ENCODE data around the gene PEX11G.

PEX11G gene

DNA sequence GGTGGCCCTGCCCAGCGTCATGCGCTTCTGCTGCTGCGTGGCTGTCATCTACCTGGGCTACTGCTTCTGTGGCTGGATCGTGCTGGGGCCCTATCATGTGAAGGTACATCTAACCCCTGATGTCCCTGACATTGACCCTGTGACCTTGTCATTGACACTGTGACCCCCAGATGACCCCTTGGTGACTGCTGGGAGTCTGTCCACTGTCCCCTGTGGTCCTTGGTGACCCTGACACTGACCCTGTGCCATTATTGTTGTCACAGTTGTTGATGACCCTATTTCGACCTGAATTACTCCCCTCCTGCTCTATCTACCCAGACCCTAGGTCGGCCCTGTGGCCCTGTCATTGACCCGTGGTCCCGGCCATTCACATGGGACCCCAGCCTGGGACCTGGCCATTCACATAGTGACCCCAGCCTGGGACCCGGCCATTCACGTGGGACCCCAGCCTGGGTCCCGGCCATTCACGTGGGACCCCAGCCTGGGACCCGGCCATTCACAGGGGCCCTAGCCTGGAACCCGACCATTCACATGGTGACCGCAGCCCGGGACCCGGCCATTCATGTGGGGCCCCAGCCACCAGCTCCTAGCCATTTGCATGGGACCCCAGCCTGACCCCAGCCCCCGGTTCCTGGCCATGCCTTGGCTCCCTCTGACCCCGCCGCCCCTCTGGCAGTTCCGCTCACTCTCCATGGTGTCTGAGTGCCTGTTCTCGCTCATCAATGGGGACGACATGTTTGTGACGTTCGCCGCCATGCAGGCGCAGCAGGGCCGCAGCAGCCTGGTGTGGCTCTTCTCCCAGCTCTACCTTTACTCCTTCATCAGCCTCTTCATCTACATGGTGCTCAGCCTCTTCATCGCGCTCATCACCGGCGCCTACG, 41.0 kb upstream of the PEX11G start:
- no peaks in the 10 kb centered on the region for H3K9me2 ChIP-seq (replicated peaks; ENCODE audit: insufficient read depth, low read length)
- H3K27ac ChIP-seq (ENCODE audit: low read depth, low read length) = no peak overlapping the region
- H3K27me3 ChIP-seq (ENCODE audit: low read length) = no peaks in the 10 kb centered on the region
- no peaks in the 10 kb centered on the region for H3K9me3 ChIP-seq (ENCODE audit: insufficient read depth, low read length)
- no peaks in the 10 kb centered on the region for H3F3A ChIP-seq (ENCODE audit: insufficient read depth)
- no peak overlapping the region for H3K4me3 ChIP-seq (ENCODE audit: insufficient read depth, low read length, poor library complexity, severe bottlenecking)
- no peaks in the 10 kb centered on the region for H4K20me1 ChIP-seq (ENCODE audit: low read depth, low read length)
- no peaks in the 10 kb centered on the region for H3K79me2 ChIP-seq (ENCODE audit: insufficient read depth, low read length)
- no peak overlapping the region for H3K9ac ChIP-seq (ENCODE audit: low read length)
- H2AFZ ChIP-seq (ENCODE audit: low read depth, low read length, severe bottlenecking) = no peak overlapping the region
- TF ChIP-seq, protein P1, sequence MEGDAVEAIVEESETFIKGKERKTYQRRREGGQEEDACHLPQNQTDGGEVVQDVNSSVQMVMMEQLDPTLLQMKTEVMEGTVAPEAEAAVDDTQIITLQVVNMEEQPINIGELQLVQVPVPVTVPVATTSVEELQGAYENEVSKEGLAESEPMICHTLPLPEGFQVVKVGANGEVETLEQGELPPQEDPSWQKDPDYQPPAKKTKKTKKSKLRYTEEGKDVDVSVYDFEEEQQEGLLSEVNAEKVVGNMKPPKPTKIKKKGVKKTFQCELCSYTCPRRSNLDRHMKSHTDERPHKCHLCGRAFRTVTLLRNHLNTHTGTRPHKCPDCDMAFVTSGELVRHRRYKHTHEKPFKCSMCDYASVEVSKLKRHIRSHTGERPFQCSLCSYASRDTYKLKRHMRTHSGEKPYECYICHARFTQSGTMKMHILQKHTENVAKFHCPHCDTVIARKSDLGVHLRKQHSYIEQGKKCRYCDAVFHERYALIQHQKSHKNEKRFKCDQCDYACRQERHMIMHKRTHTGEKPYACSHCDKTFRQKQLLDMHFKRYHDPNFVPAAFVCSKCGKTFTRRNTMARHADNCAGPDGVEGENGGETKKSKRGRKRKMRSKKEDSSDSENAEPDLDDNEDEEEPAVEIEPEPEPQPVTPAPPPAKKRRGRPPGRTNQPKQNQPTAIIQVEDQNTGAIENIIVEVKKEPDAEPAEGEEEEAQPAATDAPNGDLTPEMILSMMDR (IDR thresholded peaks at IDR 0.05; ENCODE audit: insufficient read depth, low read length, poor library complexity, severe bottlenecking) = no peak
- no peak for TF ChIP-seq EZH2phosphoT487 (conservative IDR thresholded peaks at IDR 0.05; ENCODE audit: low read length)
- no peak overlapping the region for H3K4me2 ChIP-seq (ENCODE audit: low read depth, low read length, poor library complexity, severe bottlenecking)
- no peaks in the 10 kb centered on the region for H3K36me3 ChIP-seq (ENCODE audit: low read length)

DNA sequence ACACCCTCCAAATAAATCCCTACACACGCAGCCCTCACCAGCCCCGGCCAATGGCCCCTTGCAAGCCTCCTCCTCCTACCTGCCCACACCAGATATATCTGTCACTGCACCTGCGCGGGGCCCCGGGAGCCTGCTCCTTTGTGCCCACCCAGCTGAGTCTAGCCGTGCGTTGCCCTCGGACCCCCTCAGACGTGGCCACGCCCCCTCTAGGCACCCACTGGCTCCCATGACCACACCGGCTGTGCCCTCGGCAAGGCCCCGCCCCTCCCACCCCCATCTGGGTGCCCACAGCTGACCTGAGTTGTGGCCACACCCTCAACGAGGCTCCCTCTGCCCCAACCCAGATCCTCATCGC, 40.4 kb upstream of the PEX11G start:
- no peaks in the 10 kb centered on the region for H3K27me3 ChIP-seq (ENCODE audit: low read length)
- H3F3A ChIP-seq (ENCODE audit: insufficient read depth) = no peaks in the 10 kb centered on the region
- no peaks in the 10 kb centered on the region for H3K36me3 ChIP-seq (ENCODE audit: low read length)
- H2AFZ ChIP-seq (ENCODE audit: low read depth, low read length, severe bottlenecking) = no peak overlapping the region
- H3K9ac ChIP-seq (ENCODE audit: low read length) = no peak overlapping the region
- no peak for TF ChIP-seq EZH2phosphoT487 (conservative IDR thresholded peaks at IDR 0.05; ENCODE audit: low read length)
- TF ChIP-seq, protein P1 (IDR thresholded peaks at IDR 0.05; ENCODE audit: insufficient read depth, low read length, poor library complexity, severe bottlenecking) = no peak
- H4K20me1 ChIP-seq (ENCODE audit: low read depth, low read length) = no peaks in the 10 kb centered on the region
- no peaks in the 10 kb centered on the region for H3K9me3 ChIP-seq (ENCODE audit: insufficient read depth, low read length)
- H3K4me3 ChIP-seq (ENCODE audit: insufficient read depth, low read length, poor library complexity, severe bottlenecking) = no peak overlapping the region
- no peak overlapping the region for H3K4me2 ChIP-seq (ENCODE audit: low read depth, low read length, poor library complexity, severe bottlenecking)
- no peaks in the 10 kb centered on the region for H3K9me2 ChIP-seq (replicated peaks; ENCODE audit: insufficient read depth, low read length)
- no peaks in the 10 kb centered on the region for H3K79me2 ChIP-seq (ENCODE audit: insufficient read depth, low read length)
- H3K27ac ChIP-seq (ENCODE audit: low read depth, low read length) = no peak overlapping the region

DNA sequence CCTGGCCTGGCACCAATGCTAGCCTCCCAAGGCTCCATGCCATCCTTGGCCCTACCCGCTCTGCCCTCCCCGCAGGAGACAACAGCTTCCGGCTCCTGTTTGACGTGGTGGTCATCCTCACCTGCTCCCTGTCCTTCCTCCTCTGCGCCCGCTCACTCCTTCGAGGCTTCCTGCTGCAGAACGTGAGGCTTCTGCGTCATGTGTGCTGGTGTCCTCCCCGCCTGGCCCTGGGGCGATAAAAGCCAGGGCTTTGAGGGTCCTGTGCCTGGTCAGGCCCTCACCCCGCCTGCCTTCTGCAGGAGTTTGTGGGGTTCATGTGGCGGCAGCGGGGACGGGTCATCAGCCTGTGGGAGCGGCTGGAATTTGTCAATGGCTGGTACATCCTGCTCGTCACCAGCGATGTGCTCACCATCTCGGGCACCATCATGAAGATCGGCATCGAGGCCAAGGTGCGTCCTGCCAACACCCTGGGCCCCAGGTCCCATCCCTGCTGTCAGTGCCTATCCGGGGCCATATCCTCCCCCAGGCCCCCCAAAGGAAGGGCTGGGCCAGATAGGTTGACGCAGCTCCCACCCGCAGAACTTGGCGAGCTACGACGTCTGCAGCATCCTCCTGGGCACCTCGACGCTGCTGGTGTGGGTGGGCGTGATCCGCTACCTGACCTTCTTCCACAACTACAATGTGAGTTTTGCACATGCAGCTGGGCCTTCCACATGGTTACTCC, 39.8 kb upstream of the PEX11G start:
- H3K9me2 ChIP-seq (replicated peaks; ENCODE audit: insufficient read depth, low read length) = no peaks in the 10 kb centered on the region

More for the DNA sequence above, 39.8 kb upstream of the PEX11G start:
- H3K27ac ChIP-seq (ENCODE audit: low read depth, low read length) = no peak overlapping the region
- no peak overlapping the region for H2AFZ ChIP-seq (ENCODE audit: low read depth, low read length, severe bottlenecking)
- H3K9ac ChIP-seq (ENCODE audit: low read length) = no peak overlapping the region
- no peaks in the 10 kb centered on the region for H3K79me2 ChIP-seq (ENCODE audit: insufficient read depth, low read length)
- TF ChIP-seq, protein P1 (IDR thresholded peaks at IDR 0.05; ENCODE audit: insufficient read depth, low read length, poor library complexity, severe bottlenecking) = no peak
- no peak for TF ChIP-seq EZH2phosphoT487 (conservative IDR thresholded peaks at IDR 0.05; ENCODE audit: low read length)
- H3K4me3 ChIP-seq (ENCODE audit: insufficient read depth, low read length, poor library complexity, severe bottlenecking) = no peak overlapping the region
- no peaks in the 10 kb centered on the region for H3K36me3 ChIP-seq (ENCODE audit: low read length)
- no peaks in the 10 kb centered on the region for H3F3A ChIP-seq (ENCODE audit: insufficient read depth)
- H4K20me1 ChIP-seq (ENCODE audit: low read depth, low read length) = no peaks in the 10 kb centered on the region
- no peaks in the 10 kb centered on the region for H3K27me3 ChIP-seq (ENCODE audit: low read length)
- H3K4me2 ChIP-seq (ENCODE audit: low read depth, low read length, poor library complexity, severe bottlenecking) = no peak overlapping the region
- H3K9me3 ChIP-seq (ENCODE audit: insufficient read depth, low read length) = no peaks in the 10 kb centered on the region

Data from SU-DHL-6 (cell line).